Vagina (tissue), 2 donors: ENCODE results near the gene ADGRG2. TPM values are rescaled to one million over a fixed set of nuclear protein-coding genes. Genes with fewer than 3 reads are reported as not detected.
"Not testable (repeated sequence)": the region's sequence is repeated elsewhere in the genome, so short reads cannot be mapped to it uniquely, and the experiment has no call there.

ENCODE experiments used
- DNase-seq, 2 donors: peaks; one replicate each; pipeline ENCODE4 v3.0.0-alpha.2; 2017; ENCODE audit errors: extremely low spot score in 2 of 2
- H3K27ac ChIP-seq: fragments of 200-600 bp; sonication (generic); one replicate; pipeline ENCODE4 v1.5.1; 2019
- H3K27me3 ChIP-seq: fragments of 200-600 bp; sonication (generic); one replicate; pipeline ENCODE4 v1.5.1; 2019
- H3K36me3 ChIP-seq, 2 donors: fragments of 200-600 bp; sonication (generic); one replicate each; pipeline ENCODE4 v1.5.1; 2017 to 2019
- H3K4me1 ChIP-seq: fragments of 200-600 bp; sonication (generic); one replicate; pipeline ENCODE4 v1.5.1; 2019
- H3K4me3 ChIP-seq, 2 donors: fragments of 200-600 bp; sonication (generic); 1 replicate in 1 of 2; 2 replicates in 1 of 2; pipeline ENCODE4 v1.5.1; 2016 to 2019
- H3K9me3 ChIP-seq: fragments of 200-600 bp; sonication (generic); one replicate; pipeline ENCODE4 v1.5.1; 2019
- POLR2A ChIP-seq, 2 donors: fragments of 450-650 bp; IDR thresholded peaks; one replicate each; pipeline ENCODE4 v1.6.1; 2017; ENCODE audit warnings: antibody characterized with exemption in 2 of 2, mild to moderate bottlenecking in 2 of 2, moderate library complexity in 2 of 2
- POLR2AphosphoS5 ChIP-seq, 2 donors: sonication (generic); formaldehyde crosslinking; IDR thresholded peaks; one replicate each; pipeline ENCODE4 v1.9.0; 2017; ENCODE audit warnings: antibody characterized with exemption in 2 of 2, mild to moderate bottlenecking in 2 of 2, low read depth in 1 of 2; ENCODE audit not compliant: insufficient read depth in 1 of 2
- intact Hi-C: fragments of 100-400 bp; cut with DNase I; formaldehyde crosslinking; loops from one replicate; pipeline ENCODE4 v1.15.1; 2023
- total RNA-seq: library from RNA; depleted of rRNA; stranded (reverse); fragments of >200 nt; gene quantifications from one replicate; pipeline ENCODE4 v1.2.3, GENCODE V29; 2016
- TF ChIP-seq, protein P1 (sequence below), 3 experiments: fragments of 450-650 bp in 2 of 3; fragments of 200-600 bp in 1 of 3; sonication (generic) in 1 of 3; IDR thresholded peaks; one replicate each; pipeline ENCODE4 v1.5.1; 2017 to 2019; ENCODE audit warnings: antibody characterized with exemption in 3 of 3, mild to moderate bottlenecking in 2 of 3, moderate library complexity in 2 of 3

Gene ADGRG2
- total RNA-seq, 1 donor from 2014 or later, result 2.0 TPM

DNA sequence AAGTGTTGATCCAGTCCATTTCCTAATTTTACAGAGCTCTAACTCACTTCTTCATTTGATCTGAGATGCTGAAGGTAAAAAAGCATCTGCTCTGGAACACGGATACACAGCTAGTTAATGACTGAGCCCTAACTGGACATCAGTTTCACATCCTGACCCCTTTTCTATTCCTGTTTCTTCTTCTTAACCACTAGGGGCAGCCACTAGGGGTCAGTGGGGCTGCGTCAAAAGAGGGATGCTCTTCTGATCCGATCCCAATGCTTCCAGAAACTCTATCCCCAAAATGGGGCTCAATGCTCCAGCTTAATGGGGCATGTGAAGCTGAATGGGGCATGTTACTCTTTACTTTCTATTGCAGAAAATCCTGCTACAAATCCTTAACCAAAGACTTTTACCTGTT, 105.0 kb downstream of the ADGRG2 start:
- TF ChIP-seq POLR2AphosphoS5 (IDR thresholded peaks at IDR 0.05; ENCODE audit: insufficient read depth in 1 of 2, low read depth in 1 of 2) (no peak), POLR2A (IDR thresholded peaks at IDR 0.05) (no peak)
- TF ChIP-seq, protein P1, sequence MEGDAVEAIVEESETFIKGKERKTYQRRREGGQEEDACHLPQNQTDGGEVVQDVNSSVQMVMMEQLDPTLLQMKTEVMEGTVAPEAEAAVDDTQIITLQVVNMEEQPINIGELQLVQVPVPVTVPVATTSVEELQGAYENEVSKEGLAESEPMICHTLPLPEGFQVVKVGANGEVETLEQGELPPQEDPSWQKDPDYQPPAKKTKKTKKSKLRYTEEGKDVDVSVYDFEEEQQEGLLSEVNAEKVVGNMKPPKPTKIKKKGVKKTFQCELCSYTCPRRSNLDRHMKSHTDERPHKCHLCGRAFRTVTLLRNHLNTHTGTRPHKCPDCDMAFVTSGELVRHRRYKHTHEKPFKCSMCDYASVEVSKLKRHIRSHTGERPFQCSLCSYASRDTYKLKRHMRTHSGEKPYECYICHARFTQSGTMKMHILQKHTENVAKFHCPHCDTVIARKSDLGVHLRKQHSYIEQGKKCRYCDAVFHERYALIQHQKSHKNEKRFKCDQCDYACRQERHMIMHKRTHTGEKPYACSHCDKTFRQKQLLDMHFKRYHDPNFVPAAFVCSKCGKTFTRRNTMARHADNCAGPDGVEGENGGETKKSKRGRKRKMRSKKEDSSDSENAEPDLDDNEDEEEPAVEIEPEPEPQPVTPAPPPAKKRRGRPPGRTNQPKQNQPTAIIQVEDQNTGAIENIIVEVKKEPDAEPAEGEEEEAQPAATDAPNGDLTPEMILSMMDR (IDR thresholded peaks at IDR 0.05), result no peak
- no peaks in the 10 kb centered on the region for H3K9me3 ChIP-seq
- no peak for DNase-seq

GRCh38 chrX:19016614-19017013, 105.7 kb downstream of the ADGRG2 start:
- intact Hi-C loops, H3K9me3 ChIP-seq, H3K27me3 ChIP-seq, H3K4me3 ChIP-seq, H3K36me3 ChIP-seq, DNase-seq, H3K27ac ChIP-seq, H3K4me1 ChIP-seq: not testable (repeated sequence)

More for the DNA sequence above, 105.0 kb downstream of the ADGRG2 start:
- Histone ChIP-seq H3K27me3 (no peaks in the 10 kb centered on the region), H3K36me3 (no peaks in the 10 kb centered on the region), H3K4me3 (no peak overlapping the region), H3K4me1 (no peaks in the 10 kb centered on the region), H3K27ac (no peak overlapping the region)
- intact Hi-C loops, result no loop called here

DNA sequence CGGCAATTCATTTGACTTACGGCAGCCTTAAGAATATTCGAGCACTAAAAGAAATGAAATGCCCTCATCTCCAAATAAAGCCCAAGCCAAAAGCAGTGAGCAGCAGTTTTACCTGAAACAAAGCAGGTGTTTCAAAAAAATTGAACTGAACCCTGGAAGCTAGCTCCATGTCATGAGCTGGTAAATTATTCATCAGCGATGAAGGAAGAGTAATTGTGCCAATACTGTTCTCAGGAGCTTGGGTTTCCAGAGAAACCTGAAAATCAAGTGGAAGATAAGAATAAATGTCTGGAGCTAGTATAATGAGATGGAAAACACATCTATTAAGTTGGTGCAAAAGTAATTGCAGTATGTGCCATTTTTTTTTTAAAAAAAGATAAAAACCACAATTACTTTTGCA, 114.4 kb downstream of the ADGRG2 start:
- Histone ChIP-seq H3K9me3 (no peaks in the 10 kb centered on the region), H3K27ac (no peak overlapping the region), H3K36me3 (no peaks in the 10 kb centered on the region), H3K4me1 (no peaks in the 10 kb centered on the region), H3K27me3 (no peaks in the 10 kb centered on the region), H3K4me3 (no peak overlapping the region)
- intact Hi-C loops, result no loop called here
- TF ChIP-seq POLR2AphosphoS5 (IDR thresholded peaks at IDR 0.05; ENCODE audit: insufficient read depth in 1 of 2, low read depth in 1 of 2), result no peak
- TF ChIP-seq POLR2A (IDR thresholded peaks at IDR 0.05), result no peak
- TF ChIP-seq, protein P1 (IDR thresholded peaks at IDR 0.05), result no peak
- DNase-seq, result no peak

- H3K4me1 ChIP-seq, result no peaks in the 10 kb centered on the region
- H3K27me3 ChIP-seq, result no peaks in the 10 kb centered on the region
- H3K36me3 ChIP-seq, result no peaks in the 10 kb centered on the region
- no peak for DNase-seq
- no peak overlapping the region for H3K27ac ChIP-seq
- H3K9me3 ChIP-seq, result no peaks in the 10 kb centered on the region
- H3K4me3 ChIP-seq, result no peak overlapping the region
- intact Hi-C loops, result no loop called here
- TF ChIP-seq, protein P1 (IDR thresholded peaks at IDR 0.05), result no peak
- TF ChIP-seq POLR2AphosphoS5 (IDR thresholded peaks at IDR 0.05; ENCODE audit: insufficient read depth in 1 of 2, low read depth in 1 of 2) (no peak), POLR2A (IDR thresholded peaks at IDR 0.05) (no peak)
These were observed 115.3 kb downstream of the ADGRG2 start for GRCh38 chrX:19007011-19007410.

DNA sequence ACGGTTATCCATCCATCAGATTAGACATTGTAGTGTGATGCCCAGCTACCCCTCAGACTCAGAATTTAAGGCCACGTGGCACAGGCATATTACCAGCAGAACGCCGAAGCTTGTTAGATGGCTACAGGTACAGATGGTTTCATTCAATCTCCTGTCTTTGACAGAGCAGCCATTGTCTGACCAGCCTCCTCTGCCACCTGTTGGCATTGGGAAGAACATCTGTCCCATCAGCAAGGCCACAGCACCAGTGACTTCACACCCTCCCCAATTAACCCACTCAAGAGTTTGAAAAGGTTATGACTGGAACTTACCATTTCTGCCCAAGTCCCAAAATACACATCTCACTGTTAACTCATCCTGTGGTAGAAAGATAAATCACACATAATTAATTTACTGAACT, 116.4 kb downstream of the ADGRG2 start:
- H3K9me3 ChIP-seq, result no peaks in the 10 kb centered on the region
- intact Hi-C loops, result no loop called here
- no peaks in the 10 kb centered on the region for H3K4me1 ChIP-seq
- no peak for DNase-seq
- H3K27ac ChIP-seq, result no peak overlapping the region
- TF ChIP-seq POLR2A (IDR thresholded peaks at IDR 0.05) (no peak), POLR2AphosphoS5 (IDR thresholded peaks at IDR 0.05; ENCODE audit: insufficient read depth in 1 of 2, low read depth in 1 of 2) (no peak)
- TF ChIP-seq, protein P1 (IDR thresholded peaks at IDR 0.05), result no peak
- no peaks in the 10 kb centered on the region for H3K36me3 ChIP-seq
- no peaks in the 10 kb centered on the region for H3K27me3 ChIP-seq
- no peak overlapping the region for H3K4me3 ChIP-seq

- intact Hi-C loops, result no loop called here
These were observed 118.5 kb downstream of the ADGRG2 start for GRCh38 chrX:19003756-19004155.

More at GRCh38 chrX:19003756-19004155, 118.5 kb downstream of the ADGRG2 start:
- H3K4me3 ChIP-seq, result no peak overlapping the region
- no peaks in the 10 kb centered on the region for H3K4me1 ChIP-seq
- TF ChIP-seq, protein P1 (IDR thresholded peaks at IDR 0.05), result no peak
- TF ChIP-seq POLR2A (IDR thresholded peaks at IDR 0.05), result no peak
- TF ChIP-seq POLR2AphosphoS5 (IDR thresholded peaks at IDR 0.05; ENCODE audit: insufficient read depth in 1 of 2, low read depth in 1 of 2), result no peak
- no peak for DNase-seq
- H3K27ac ChIP-seq, result no peak overlapping the region
- H3K27me3 ChIP-seq, result no peaks in the 10 kb centered on the region
- H3K36me3 ChIP-seq, result no peaks in the 10 kb centered on the region
- no peaks in the 10 kb centered on the region for H3K9me3 ChIP-seq
